ENCODE measurements around the gene CTCF.

DNA sequence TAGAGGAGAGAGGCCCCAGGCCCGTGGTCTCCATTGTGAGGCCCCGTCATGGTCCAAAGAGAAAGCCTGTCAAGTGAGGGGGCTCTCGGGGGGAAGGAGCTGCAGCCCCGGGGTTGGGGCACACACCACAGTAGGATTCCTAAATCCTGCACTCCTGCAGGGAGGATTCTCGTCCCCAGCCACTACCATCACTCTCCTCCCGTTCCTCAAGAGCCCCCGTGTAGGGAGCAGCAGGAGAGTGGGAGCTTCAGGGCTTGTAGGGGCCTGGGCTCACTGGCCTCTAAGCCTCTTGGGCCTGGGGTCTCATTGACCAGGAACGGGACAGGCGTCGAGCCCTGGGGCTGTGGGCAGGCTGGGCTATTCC is 105.1 kb downstream of the CTCF start:
- TF ChIP-seq FOXK2 (IDR thresholded peaks at IDR 0.05), result no peak
- TF ChIP-seq FOXM1 (IDR thresholded peaks at IDR 0.05; ENCODE audit: borderline replicate concordance), result no peak
- TF ChIP-seq SP1 (IDR thresholded peaks at IDR 0.05), result no peak
- TF ChIP-seq TARDBP (IDR thresholded peaks at IDR 0.05), result no peak
- no peak for TF ChIP-seq LEF1 (IDR thresholded peaks at IDR 0.05; ENCODE audit: borderline replicate concordance)
- no peak for TF ChIP-seq SUZ12 (IDR thresholded peaks at IDR 0.05)
- TF ChIP-seq BHLHE40 (IDR thresholded peaks at IDR 0.05; ENCODE audit: borderline replicate concordance), result no peak
- no peak for TF ChIP-seq CTBP1 (IDR thresholded peaks at IDR 0.05; ENCODE audit: borderline replicate concordance)
